ENCODE measurements around the gene PDE4B.
"Not testable (repeated sequence)": the region's sequence is repeated elsewhere in the genome, so short reads cannot be mapped to it uniquely, and the experiment has no call there.

The PDE4B gene

DNA sequence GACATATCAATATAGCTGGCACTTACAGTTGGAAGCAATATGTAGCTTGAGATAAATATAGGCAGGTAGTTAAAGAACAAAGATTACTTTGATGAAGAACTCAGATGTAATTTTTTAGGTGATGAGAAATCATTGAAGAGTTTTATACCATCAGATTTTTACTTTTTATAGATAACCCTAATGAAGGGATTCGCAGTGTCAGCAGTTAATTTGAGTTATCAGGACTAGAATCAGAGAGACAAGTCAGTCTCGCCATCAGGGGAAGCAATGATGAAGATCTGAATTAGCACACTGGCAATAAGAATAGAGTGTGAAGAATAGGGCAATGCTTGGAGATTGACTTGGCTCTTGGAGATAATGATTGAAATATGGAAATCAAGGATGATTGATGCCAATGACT, 342.5 kb downstream of the PDE4B start:
- no peak for DNase-seq (ENCODE audit: low read depth in 2 of 2)

GRCh38 chr1:66136423-66136822, 343.7 kb downstream of the PDE4B start:
- not testable (repeated sequence) for DNase-seq (ENCODE audit: low read depth in 2 of 2)

DNA sequence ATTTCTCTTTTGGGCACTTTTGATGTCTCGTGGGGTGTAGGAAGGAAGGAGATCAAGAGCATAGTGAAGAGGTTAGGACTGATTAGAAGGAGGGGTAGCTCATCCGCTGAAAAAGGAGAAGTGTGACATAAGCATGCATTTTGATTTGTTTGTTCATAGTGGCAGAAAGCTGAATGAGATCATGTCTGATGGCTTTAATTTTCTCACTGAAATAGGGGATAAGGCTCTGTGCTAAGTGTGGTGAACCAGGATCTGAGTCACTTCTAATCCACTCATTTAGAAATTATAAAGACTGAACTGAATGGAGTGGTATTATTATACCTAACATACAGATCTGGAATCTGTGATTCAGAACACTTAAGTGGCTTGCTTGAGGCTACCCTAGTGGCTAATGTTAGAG, 344.5 kb downstream of the PDE4B start:
- DNase-seq (ENCODE audit: low read depth in 2 of 2): no peak

GRCh38 chr1:66138613-66139012, 345.9 kb downstream of the PDE4B start:
- no peak for DNase-seq (ENCODE audit: low read depth in 2 of 2)

DNA sequence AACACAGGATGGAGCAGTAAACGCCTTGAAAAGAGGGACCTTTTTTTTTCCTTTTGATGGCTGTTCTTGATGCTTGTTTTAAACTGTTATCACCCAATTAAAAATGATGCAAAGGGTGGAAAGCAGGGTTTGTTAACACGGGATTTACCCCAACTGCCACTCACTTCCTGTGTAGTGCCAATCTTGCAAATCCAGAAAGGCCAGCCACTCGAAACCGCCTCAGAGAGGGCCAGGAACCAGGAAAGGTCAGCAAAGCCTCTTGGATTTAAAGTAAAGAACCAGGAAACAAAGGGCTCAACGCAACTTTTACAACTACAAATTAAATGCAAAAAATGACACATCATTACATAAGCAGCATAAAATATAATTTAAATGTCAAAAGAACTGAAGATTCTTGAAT, 347.4 kb downstream of the PDE4B start:
- no peak for DNase-seq (ENCODE audit: low read depth in 2 of 2)

DNA sequence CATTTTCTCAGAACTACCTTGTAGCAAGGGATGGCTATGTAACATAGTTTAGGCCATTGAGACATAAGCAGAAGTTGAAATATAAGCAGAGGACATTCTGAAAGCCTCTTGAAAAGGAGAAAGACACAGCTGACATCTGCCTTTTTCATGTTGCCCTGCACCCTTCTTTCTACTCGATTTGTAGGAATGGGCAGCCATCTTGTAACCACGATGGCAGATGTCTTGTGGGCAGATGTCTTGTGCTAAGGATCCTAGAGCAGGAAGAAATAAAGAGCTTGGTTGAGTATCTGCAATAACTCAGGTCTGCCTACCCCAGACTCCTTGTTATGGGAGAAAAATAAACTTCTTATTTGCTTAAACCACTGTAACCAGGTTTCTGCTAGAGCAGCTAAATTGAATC, 351.0 kb downstream of the PDE4B start:
- DNase-seq (ENCODE audit: low read depth in 2 of 2): no peak

DNA sequence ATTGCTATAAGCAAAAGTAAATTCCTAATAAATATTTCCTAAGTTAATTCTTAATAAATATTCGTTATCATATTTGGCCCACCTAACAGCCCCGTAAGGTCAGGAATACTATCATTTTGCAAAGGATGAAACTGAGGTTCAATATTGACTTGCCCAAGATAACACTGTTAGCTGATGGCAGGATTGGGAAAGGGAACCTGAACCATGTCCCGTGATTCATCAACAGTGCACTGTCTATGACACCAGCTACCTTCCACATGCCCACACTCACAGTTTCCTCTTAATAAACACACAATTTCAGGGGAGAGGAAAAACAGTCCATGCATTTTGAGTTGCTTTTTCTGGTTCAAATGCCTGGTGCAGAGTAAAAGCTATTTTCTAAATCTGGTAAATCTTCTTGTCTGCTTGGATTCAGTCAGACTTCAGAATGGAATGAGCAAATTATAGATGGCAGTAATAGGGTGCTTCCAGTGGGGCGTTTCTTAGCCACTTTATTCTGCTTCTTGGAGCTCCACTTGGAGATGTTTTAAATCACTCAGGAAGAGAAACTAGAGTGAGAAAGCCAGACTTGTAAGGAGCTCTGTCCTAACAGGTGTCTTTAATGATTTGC, 354.6 kb downstream of the PDE4B start:
- DNase-seq (ENCODE audit: low read depth in 2 of 2): no peak

DNA sequence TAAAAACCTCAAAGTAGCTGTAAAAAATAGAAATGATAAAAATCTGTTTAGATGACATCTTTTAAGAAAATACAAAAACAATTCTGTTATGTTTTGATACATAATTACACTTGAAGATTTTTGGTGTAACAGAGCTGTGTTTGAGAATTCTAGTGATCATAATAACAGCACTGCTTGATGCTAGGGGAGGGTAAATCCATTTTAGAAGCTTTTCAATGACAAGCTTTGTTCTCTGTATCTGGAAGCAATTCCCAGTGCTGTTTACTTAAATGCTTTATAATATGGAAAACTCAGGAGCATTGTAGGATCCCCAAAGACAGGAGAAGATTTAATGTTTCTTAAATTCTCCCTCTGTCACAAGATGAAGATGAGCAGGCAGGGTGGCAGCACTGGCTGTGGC, 359.3 kb downstream of the PDE4B start:
- no peak for DNase-seq (ENCODE audit: low read depth in 2 of 2)

GRCh38 chr1:66154394-66154793, 361.7 kb downstream of the PDE4B start:
- DNase-seq (ENCODE audit: low read depth in 2 of 2): no peak

GRCh38 chr1:66156144-66156543, 363.4 kb downstream of the PDE4B start:
- no peak for DNase-seq (ENCODE audit: low read depth in 2 of 2)

- no peak for DNase-seq (ENCODE audit: low read depth in 2 of 2)
Observed at GRCh38 chr1:66159800-66160199, 367.1 kb downstream of the PDE4B start.

DNA sequence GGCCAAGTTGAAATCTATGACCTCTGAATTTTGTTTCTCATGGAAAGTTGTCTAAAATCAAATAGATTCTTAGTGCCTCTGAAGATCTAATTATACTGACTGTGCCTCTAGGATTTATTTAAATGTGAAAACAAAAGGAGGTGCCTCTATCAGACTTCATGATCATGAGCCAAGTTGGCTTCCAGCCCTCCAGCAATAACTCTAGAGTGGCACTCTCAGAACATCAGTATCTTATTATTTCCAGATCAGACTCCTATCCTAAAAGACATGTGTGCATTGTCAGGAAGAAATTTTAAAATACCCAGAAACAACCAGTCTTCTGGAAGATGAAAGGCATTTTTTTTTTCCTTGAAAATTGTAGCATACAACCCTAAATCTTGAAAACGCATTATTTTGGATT, 368.0 kb downstream of the PDE4B start:
- DNase-seq (ENCODE audit: low read depth in 2 of 2): no peak

- DNase-seq (ENCODE audit: low read depth in 2 of 2): no peak
Observed at GRCh38 chr1:66166753-66167152, 374.1 kb downstream of the PDE4B start.

GRCh38 chr1:66167267-66167666, 374.6 kb downstream of the PDE4B start:
- DNase-seq (ENCODE audit: low read depth in 2 of 2): no peak

DNA sequence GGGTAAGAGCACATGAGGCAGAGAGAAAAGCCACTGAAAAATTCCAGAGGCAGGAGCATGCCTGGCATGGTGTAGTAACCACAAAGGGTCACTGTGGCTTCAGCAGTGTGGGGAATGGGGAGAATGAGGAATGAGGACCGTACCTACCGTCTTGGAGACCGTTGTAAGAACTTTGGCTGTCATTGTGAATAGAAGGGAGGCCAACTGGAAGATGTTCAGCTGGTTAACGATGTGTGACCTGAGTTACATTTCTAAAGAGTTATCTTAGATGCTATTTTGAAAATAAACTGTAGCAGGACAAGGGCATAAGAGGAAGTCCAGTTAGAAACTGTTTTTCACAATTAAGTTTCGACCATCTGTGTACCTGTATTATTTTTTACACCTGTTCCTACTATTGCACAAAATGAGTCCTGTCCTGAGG, 375.8 kb downstream of the PDE4B start:
- no peak for DNase-seq (ENCODE audit: low read depth in 2 of 2)

DNA sequence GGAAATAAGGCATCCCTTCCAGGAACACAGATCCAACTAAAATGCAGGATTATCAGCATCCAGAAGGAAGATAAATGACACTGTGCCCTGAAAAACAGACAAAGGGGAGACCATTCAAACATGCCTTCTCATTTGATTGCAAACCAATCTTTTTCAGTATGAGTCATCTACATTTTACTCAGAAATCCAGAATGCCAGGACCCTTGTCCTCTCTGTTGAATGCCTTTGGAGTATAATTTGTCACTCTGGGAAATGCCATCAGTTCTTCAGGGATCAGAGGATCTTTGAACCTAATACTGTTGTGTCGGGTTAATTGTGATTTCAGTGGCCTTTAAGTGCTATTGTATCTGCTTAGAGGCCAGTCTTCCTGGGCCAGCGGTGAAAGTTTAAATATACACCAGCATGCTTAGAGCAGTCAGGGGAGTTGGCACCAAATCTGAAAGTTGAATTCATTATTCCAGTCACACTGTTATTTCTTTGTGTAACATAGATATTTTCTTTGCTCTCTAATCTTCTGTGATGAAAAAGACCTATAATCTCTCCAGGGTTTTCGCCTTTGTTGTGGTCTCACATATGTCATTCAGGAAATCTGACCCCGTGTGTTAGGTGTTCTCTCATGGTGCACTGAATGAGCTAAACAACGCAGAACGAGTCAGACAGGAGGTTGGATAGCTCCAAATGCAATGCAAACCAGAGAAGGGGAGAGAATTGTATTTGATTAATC, 376.4 kb downstream of the PDE4B start:
- DNase-seq (ENCODE audit: low read depth in 2 of 2): no peak

DNA sequence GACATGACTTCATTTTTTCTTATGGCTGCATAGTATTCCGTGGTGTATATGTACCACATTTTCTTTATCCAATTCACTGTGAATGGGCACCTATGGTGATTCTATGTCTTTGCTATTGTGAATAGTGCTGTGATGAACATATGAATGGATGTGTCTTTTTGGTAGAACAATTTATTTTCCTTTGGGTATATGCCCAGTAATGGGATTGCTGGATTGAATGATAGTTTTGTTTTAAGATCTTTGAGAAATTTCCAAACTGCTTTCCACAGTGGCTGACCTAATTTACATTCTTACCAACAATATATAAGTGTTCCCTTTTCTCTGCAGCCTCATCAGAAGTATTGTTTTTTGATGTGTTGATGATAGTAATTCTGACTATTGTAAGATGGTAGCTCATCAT, 379.6 kb downstream of the PDE4B start:
- no peak for DNase-seq (ENCODE audit: low read depth in 2 of 2)

GRCh38 chr1:66175098-66175497, 382.4 kb downstream of the PDE4B start:
- no peak for DNase-seq (ENCODE audit: low read depth in 2 of 2)

- no peak for DNase-seq (ENCODE audit: low read depth in 2 of 2)
Observed at GRCh38 chr1:66175581-66175980, 382.9 kb downstream of the PDE4B start.

DNA sequence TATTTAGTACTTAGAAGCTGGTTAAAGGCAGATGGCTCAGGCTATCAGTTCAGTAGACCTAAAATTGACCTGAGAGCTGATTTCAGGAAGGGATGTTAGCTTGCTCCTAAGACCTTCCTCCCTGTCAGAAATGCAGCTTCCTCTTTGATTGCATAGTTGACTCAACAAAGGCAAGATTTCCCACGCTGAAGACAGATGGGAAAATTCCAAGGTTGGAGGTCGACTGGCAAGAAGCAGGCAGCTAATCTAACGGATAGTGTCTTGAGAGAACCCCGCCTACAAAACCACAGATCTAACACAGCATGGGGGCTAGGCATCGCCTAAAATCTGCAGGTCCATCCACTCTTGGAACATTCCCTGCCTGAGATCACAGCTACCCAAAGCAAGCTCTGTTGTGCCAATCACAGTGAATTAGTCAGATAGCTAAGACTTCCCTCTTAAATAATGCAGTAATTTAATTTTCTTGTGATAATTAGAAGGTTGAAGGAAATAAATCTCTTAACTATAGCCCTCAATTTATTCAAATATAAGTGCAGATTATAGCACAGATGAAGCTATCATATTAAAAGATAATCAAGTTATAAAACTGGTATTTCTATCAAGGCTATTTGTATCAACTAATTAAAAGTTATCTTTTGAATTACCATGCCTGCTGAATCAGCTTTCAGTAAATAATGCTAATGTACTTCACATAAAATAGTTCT, 383.5 kb downstream of the PDE4B start:
- no peak for DNase-seq (ENCODE audit: low read depth in 2 of 2)

- no peak for DNase-seq (ENCODE audit: low read depth in 2 of 2)
Observed at GRCh38 chr1:66176832-66177231, 384.1 kb downstream of the PDE4B start.

- DNase-seq (ENCODE audit: low read depth in 2 of 2): no peak
Observed at GRCh38 chr1:66177510-66177909, 384.8 kb downstream of the PDE4B start.

DNA sequence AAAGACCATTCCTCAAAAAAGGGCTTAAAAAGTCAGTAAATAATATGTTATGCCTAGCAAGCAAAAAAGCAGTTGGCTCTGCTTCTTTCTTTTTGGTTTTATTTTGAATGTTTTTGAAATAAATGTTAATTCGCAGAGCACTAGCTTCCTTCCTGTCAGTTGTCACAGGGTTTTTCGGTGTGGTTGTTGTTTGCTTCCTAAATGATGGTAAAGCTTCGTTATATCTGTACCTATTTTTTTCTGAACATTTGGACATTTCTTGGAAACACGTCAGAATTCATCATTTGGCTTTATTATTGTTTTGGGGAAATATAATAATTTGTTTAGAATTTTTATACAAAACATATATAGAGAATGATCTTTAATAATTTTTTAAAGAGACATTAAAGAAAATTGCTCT, 389.3 kb downstream of the PDE4B start:
- DNase-seq (ENCODE audit: low read depth in 2 of 2): no peak

Data from stimulated activated CD8-positive, alpha-beta memory T cell treated with anti-CD3 and anti-CD28 coated beads, Interleukin-15, amount 100 ng/mL, for 4 hours (primary cell).